ENCODE results near the gene HLA-DQA1.

HLA-DQA1 gene

DNA sequence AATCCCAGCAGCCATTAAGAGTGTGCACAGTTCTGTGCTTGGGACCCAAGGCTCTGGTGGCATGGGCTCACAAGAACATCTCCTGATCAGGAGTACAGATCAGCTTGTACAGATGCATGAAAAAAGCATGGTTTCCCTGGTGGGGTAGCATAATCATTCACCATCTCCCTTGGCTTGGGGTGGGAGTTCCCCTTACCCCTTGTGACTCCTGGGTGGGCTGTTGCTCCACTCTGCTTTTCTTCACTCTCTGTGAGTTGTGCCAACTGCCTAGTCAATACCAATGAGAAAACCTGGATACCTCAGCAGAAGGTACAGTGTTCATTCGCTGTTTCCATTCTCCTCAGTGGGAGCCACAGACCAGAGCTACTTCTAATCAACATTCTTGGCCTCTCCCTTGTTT is 42.8 kb downstream of the HLA-DQA1 start:
- H3K4me3 ChIP-seq (ENCODE audit: low read length, poor library complexity, severe bottlenecking) = no peak overlapping the region
- H3K79me2 ChIP-seq (ENCODE audit: insufficient read depth, low read length) = no peaks in the 10 kb centered on the region
- H3K4me2 ChIP-seq (ENCODE audit: low read depth, low read length, poor library complexity, severe bottlenecking) = no peak overlapping the region
- peaks cover 22% of the 10 kb centered on the region for H3K27me3 ChIP-seq (ENCODE audit: insufficient read depth, low read length, poor library complexity, severe bottlenecking)
- no peaks in the 10 kb centered on the region for H3K9me2 ChIP-seq (replicated peaks; ENCODE audit: low read depth, low read length)
- no peaks in the 10 kb centered on the region for H4K20me1 ChIP-seq (ENCODE audit: insufficient read depth, low read length, poor library complexity, severe bottlenecking)
- no peak overlapping the region for H2AFZ ChIP-seq (ENCODE audit: low read length)
- no peak for TF ChIP-seq EZH2phosphoT487 (IDR thresholded peaks at IDR 0.05; ENCODE audit: borderline replicate concordance)
- TF ChIP-seq, protein P1, sequence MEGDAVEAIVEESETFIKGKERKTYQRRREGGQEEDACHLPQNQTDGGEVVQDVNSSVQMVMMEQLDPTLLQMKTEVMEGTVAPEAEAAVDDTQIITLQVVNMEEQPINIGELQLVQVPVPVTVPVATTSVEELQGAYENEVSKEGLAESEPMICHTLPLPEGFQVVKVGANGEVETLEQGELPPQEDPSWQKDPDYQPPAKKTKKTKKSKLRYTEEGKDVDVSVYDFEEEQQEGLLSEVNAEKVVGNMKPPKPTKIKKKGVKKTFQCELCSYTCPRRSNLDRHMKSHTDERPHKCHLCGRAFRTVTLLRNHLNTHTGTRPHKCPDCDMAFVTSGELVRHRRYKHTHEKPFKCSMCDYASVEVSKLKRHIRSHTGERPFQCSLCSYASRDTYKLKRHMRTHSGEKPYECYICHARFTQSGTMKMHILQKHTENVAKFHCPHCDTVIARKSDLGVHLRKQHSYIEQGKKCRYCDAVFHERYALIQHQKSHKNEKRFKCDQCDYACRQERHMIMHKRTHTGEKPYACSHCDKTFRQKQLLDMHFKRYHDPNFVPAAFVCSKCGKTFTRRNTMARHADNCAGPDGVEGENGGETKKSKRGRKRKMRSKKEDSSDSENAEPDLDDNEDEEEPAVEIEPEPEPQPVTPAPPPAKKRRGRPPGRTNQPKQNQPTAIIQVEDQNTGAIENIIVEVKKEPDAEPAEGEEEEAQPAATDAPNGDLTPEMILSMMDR (conservative IDR thresholded peaks at IDR 0.05; ENCODE audit: low read length) = no peak
- H3K36me3 ChIP-seq (ENCODE audit: insufficient read depth, low read length) = no peaks in the 10 kb centered on the region
- no peaks in the 10 kb centered on the region; the same call in 1 of the 2 replicates for H3K9me3 ChIP-seq (ENCODE audit: insufficient read depth, low read depth, low read length)
- no peaks in the 10 kb centered on the region for H3F3A ChIP-seq (ENCODE audit: low read depth)
- peaks cover under 1% of the 10 kb centered on the region for H3K4me1 ChIP-seq (ENCODE audit: insufficient read depth, low read length, poor library complexity, severe bottlenecking)
- H3K9ac ChIP-seq (ENCODE audit: low read depth, low read length, poor library complexity, severe bottlenecking) = no peak overlapping the region

DNA sequence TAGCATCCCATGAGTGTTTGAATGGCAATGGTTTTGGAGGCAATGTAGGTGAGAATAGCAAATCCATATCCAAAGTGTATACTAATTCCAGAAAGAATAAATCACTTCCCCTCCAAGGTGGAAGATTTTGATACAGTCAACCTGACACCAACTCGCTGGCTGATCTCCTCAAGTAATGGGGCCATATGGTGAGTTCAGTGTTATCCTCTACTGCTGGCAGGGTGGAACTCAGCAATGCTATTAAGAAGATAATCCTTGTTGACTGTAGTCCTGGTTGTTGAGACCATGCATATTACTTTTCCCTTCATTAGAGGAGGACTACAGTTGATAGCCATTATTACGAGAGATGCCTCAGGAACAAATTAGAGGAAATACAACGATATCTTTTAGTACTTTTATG is 47.0 kb downstream of the HLA-DQA1 start:
- TF ChIP-seq, protein P1 (conservative IDR thresholded peaks at IDR 0.05; ENCODE audit: low read length) = no peak
- no peak for TF ChIP-seq EZH2phosphoT487 (IDR thresholded peaks at IDR 0.05; ENCODE audit: borderline replicate concordance)
- H3K4me3 ChIP-seq (ENCODE audit: low read length, poor library complexity, severe bottlenecking) = no peak overlapping the region
- H3K4me2 ChIP-seq (ENCODE audit: low read depth, low read length, poor library complexity, severe bottlenecking) = no peak overlapping the region
- H3K9me3 ChIP-seq (ENCODE audit: insufficient read depth, low read depth, low read length) = no peaks in the 10 kb centered on the region
- no peaks in the 10 kb centered on the region for H3K36me3 ChIP-seq (ENCODE audit: insufficient read depth, low read length)
- H3K79me2 ChIP-seq (ENCODE audit: insufficient read depth, low read length) = no peaks in the 10 kb centered on the region
- no peaks in the 10 kb centered on the region for H3K9me2 ChIP-seq (replicated peaks; ENCODE audit: low read depth, low read length)
- H4K20me1 ChIP-seq (ENCODE audit: insufficient read depth, low read length, poor library complexity, severe bottlenecking) = no peaks in the 10 kb centered on the region
- peaks cover 22% of the 10 kb centered on the region for H3K27me3 ChIP-seq (ENCODE audit: insufficient read depth, low read length, poor library complexity, severe bottlenecking)
- no peak overlapping the region for H3K9ac ChIP-seq (ENCODE audit: low read depth, low read length, poor library complexity, severe bottlenecking)
- peaks cover 5% of the 10 kb centered on the region for H3K4me1 ChIP-seq (ENCODE audit: insufficient read depth, low read length, poor library complexity, severe bottlenecking)
- H3F3A ChIP-seq (ENCODE audit: low read depth) = no peaks in the 10 kb centered on the region
- no peak overlapping the region for H2AFZ ChIP-seq (ENCODE audit: low read length)

DNA sequence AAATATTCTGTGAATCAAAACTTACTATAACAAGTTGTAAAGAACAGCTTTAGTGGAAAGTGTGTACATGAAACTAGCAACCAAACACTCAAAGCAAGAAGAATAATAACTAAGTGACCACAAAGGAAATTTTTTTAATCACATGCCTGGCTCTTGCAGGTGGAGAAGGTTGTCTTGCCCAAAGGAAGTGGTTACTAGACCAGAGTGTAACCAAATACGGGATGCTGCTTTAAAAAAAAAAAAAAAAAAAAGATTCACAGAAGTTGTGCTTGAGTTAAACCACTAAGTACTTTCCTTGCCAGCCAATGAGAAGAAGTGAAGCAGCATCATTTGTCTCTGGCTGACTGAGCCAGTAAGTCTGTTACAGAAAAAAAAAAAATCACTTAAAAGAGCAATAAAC is 48.4 kb downstream of the HLA-DQA1 start:
- H3K9ac ChIP-seq (ENCODE audit: low read depth, low read length, poor library complexity, severe bottlenecking) = no peak overlapping the region
- peaks cover 5% of the 10 kb centered on the region for H3K4me1 ChIP-seq (ENCODE audit: insufficient read depth, low read length, poor library complexity, severe bottlenecking)
- no peaks in the 10 kb centered on the region for H3F3A ChIP-seq (ENCODE audit: low read depth)
- no peaks in the 10 kb centered on the region for H3K9me3 ChIP-seq (ENCODE audit: insufficient read depth, low read depth, low read length)
- no peak overlapping the region for H2AFZ ChIP-seq (ENCODE audit: low read length)
- no peaks in the 10 kb centered on the region for H3K9me2 ChIP-seq (replicated peaks; ENCODE audit: low read depth, low read length)
- H3K27me3 ChIP-seq (ENCODE audit: insufficient read depth, low read length, poor library complexity, severe bottlenecking) = peaks cover 22% of the 10 kb centered on the region
- no peak for TF ChIP-seq EZH2phosphoT487 (IDR thresholded peaks at IDR 0.05; ENCODE audit: borderline replicate concordance)
- TF ChIP-seq, protein P1 (conservative IDR thresholded peaks at IDR 0.05; ENCODE audit: low read length) = no peak
- H3K4me2 ChIP-seq (ENCODE audit: low read depth, low read length, poor library complexity, severe bottlenecking) = peak overlapping the region; percentile 48
- peak overlapping the region; percentile 5 for H3K4me3 ChIP-seq (ENCODE audit: low read length, poor library complexity, severe bottlenecking)
- H4K20me1 ChIP-seq (ENCODE audit: insufficient read depth, low read length, poor library complexity, severe bottlenecking) = no peaks in the 10 kb centered on the region
- no peaks in the 10 kb centered on the region for H3K36me3 ChIP-seq (ENCODE audit: insufficient read depth, low read length)
- H3K79me2 ChIP-seq (ENCODE audit: insufficient read depth, low read length) = no peaks in the 10 kb centered on the region
